HepG2 (cell line): ENCODE results near the gene NDRG2. TPM values are rescaled to one million over a fixed set of nuclear protein-coding genes. Genes with fewer than 3 reads are reported as not detected.

ENCODE experiments used
- ARNT2 ChIP-seq: sonication (generic); formaldehyde crosslinking; IDR thresholded peaks from 2 replicates; pipeline ENCODE4 v1.8.0; 2022; ENCODE audit warnings: mild to moderate bottlenecking, low read depth, missing genetic modification reagents, moderate library complexity
- FOXO1 ChIP-seq: sonication (generic); formaldehyde crosslinking; IDR thresholded peaks from 2 replicates; pipeline ENCODE4 v1.4.0; 2020; ENCODE audit warnings: missing genetic modification reagents
- HOXA3 ChIP-seq: sonication (generic); formaldehyde crosslinking; IDR thresholded peaks from 2 replicates; pipeline ENCODE4 v1.5.0; 2020; ENCODE audit warnings: missing genetic modification reagents
- ISL2 ChIP-seq: sonication (generic); formaldehyde crosslinking; IDR thresholded peaks from 2 replicates; pipeline ENCODE4 v1.5.0; 2020; ENCODE audit warnings: missing genetic modification reagents
- ISX ChIP-seq: sonication (generic); formaldehyde crosslinking; conservative IDR thresholded peaks from 2 replicates; pipeline ENCODE4 v1.5.0; 2020; ENCODE audit warnings: missing genetic modification reagents
- NFE2L1 ChIP-seq: sonication (generic); formaldehyde crosslinking; IDR thresholded peaks from 2 replicates; pipeline ENCODE4 v1.4.0; 2020; ENCODE audit warnings: missing genetic modification reagents, mild to moderate bottlenecking, borderline replicate concordance
- TMF1 ChIP-seq: sonication (generic); formaldehyde crosslinking; IDR thresholded peaks from 2 replicates; pipeline ENCODE4 v1.8.1; 2022; ENCODE audit warnings: low read depth, missing genetic modification reagents
- XBP1 ChIP-seq: sonication (generic); formaldehyde crosslinking; IDR thresholded peaks from 2 replicates; pipeline ENCODE4 v1.5.0; 2020; ENCODE audit warnings: missing genetic modification reagents
- ZFP41 ChIP-seq: sonication (generic); formaldehyde crosslinking; IDR thresholded peaks from 2 replicates; pipeline ENCODE4 v1.4.0; 2020; ENCODE audit warnings: mild to moderate bottlenecking, missing genetic modification reagents, borderline replicate concordance
- ZNF343 ChIP-seq: sonication (generic); formaldehyde crosslinking; IDR thresholded peaks from 2 replicates; pipeline ENCODE4 v1.4.0; 2020; ENCODE audit warnings: mild to moderate bottlenecking, missing genetic modification reagents
- polyA plus RNA-seq, 8 experiments: library from polyadenylated mRNA; depleted of rRNA in 3 of 8; stranded (reverse) in 7 of 8; unstranded in 1 of 8; fragments of >200 nt; fragmentation: Illumina TruSeq in 4 of 8; extraction: Trizol in 4 of 8; gene quantifications; 2 replicates each; pipeline versions ENCODE4 v1.2.1 to v1.2.3, GENCODE V29; 2011 to 2016; ENCODE audit warnings: low read depth in 4 of 8, missing spikeins in 1 of 8, mixed read lengths in 1 of 8; ENCODE audit not compliant: insufficient read depth in 1 of 8
- total RNA-seq, 5 experiments: library from RNA; depleted of rRNA; stranded (reverse); fragments of >200 nt; fragmentation: Illumina TruSeq; extraction: Trizol; gene quantifications; 2 replicates each; pipeline ENCODE4 v1.2.3, GENCODE V29; 2016; ENCODE audit warnings: low read depth in 1 of 5
- TF ChIP-seq, protein P1 (sequence below): sonication (generic); formaldehyde crosslinking; IDR thresholded peaks from 2 replicates; pipeline ENCODE4 v1.8.0; 2022; ENCODE audit warnings: mild to moderate bottlenecking, missing genetic modification reagents, moderate library complexity
- TF ChIP-seq, protein P2 (sequence below): sonication (generic); formaldehyde crosslinking; IDR thresholded peaks from 2 replicates; pipeline ENCODE4 v1.5.0; 2020; ENCODE audit warnings: mild to moderate bottlenecking, missing genetic modification reagents, borderline replicate concordance
- TF ChIP-seq, protein P3 (sequence below): IDR thresholded peaks from 2 replicates; pipeline ENCODE4 v1.6.1; 2012; ENCODE audit warnings: inconsistent platforms
- TF ChIP-seq, protein P4 (sequence below): sonication (generic); formaldehyde crosslinking; IDR thresholded peaks from 2 replicates; pipeline ENCODE4 v1.9.0; 2021; ENCODE audit warnings: missing genetic modification reagents, mild to moderate bottlenecking, borderline replicate concordance
- TF ChIP-seq, protein P5 (sequence below): IDR thresholded peaks from 2 replicates; pipeline ENCODE4 v1.6.1; 2016; ENCODE audit warnings: missing compliant biosample characterization, missing genetic modification reagents, borderline replicate concordance

NDRG2 gene
- total and polyA plus RNA-seq, 2 of the 13 experiments (the other 11 are each of a cell fraction or from before 2014, with no cell fraction given) = 27.2 to 189 TPM

DNA sequence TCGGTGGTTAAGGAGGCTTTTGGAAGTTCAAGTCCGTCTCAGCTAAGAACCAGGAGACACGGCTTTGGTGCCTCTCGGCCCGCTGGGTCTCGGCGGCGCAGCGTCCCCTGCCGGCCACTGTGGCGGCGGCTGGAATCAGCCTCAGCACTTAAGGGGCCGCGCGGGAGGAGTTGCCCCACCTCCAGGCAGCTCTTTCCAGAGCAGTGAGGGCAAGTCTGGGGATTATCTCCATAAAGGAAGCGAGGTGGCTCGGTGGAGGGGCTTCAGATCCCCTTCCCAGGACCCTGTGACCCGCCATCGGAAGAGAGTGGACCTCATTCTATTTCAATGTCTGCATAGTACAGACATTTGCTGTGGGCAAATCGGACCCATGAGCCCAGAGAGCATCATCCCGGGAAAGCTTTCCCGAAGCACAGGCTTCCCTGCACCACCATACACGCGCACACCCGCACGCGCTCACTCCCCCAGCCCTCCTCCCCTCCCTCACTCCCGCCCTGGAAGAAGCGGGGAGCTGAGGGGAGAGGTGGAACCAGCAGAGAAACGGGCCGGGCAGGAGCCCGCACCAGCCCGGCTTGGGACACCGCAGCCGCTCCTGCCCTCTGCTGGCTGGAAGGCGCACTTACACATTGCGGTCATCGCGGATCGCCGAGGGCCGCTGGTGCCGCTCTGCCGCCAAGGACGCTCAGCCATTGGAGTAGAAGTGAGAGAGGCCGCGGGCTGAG lies 53.7 kb downstream of the NDRG2 start (continued):
- TF ChIP-seq, protein P1, sequence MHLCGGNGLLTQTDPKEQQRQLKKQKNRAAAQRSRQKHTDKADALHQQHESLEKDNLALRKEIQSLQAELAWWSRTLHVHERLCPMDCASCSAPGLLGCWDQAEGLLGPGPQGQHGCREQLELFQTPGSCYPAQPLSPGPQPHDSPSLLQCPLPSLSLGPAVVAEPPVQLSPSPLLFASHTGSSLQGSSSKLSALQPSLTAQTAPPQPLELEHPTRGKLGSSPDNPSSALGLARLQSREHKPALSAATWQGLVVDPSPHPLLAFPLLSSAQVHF (CRISPR knock-in tag) = no peak
- TF ChIP-seq, protein P2, sequence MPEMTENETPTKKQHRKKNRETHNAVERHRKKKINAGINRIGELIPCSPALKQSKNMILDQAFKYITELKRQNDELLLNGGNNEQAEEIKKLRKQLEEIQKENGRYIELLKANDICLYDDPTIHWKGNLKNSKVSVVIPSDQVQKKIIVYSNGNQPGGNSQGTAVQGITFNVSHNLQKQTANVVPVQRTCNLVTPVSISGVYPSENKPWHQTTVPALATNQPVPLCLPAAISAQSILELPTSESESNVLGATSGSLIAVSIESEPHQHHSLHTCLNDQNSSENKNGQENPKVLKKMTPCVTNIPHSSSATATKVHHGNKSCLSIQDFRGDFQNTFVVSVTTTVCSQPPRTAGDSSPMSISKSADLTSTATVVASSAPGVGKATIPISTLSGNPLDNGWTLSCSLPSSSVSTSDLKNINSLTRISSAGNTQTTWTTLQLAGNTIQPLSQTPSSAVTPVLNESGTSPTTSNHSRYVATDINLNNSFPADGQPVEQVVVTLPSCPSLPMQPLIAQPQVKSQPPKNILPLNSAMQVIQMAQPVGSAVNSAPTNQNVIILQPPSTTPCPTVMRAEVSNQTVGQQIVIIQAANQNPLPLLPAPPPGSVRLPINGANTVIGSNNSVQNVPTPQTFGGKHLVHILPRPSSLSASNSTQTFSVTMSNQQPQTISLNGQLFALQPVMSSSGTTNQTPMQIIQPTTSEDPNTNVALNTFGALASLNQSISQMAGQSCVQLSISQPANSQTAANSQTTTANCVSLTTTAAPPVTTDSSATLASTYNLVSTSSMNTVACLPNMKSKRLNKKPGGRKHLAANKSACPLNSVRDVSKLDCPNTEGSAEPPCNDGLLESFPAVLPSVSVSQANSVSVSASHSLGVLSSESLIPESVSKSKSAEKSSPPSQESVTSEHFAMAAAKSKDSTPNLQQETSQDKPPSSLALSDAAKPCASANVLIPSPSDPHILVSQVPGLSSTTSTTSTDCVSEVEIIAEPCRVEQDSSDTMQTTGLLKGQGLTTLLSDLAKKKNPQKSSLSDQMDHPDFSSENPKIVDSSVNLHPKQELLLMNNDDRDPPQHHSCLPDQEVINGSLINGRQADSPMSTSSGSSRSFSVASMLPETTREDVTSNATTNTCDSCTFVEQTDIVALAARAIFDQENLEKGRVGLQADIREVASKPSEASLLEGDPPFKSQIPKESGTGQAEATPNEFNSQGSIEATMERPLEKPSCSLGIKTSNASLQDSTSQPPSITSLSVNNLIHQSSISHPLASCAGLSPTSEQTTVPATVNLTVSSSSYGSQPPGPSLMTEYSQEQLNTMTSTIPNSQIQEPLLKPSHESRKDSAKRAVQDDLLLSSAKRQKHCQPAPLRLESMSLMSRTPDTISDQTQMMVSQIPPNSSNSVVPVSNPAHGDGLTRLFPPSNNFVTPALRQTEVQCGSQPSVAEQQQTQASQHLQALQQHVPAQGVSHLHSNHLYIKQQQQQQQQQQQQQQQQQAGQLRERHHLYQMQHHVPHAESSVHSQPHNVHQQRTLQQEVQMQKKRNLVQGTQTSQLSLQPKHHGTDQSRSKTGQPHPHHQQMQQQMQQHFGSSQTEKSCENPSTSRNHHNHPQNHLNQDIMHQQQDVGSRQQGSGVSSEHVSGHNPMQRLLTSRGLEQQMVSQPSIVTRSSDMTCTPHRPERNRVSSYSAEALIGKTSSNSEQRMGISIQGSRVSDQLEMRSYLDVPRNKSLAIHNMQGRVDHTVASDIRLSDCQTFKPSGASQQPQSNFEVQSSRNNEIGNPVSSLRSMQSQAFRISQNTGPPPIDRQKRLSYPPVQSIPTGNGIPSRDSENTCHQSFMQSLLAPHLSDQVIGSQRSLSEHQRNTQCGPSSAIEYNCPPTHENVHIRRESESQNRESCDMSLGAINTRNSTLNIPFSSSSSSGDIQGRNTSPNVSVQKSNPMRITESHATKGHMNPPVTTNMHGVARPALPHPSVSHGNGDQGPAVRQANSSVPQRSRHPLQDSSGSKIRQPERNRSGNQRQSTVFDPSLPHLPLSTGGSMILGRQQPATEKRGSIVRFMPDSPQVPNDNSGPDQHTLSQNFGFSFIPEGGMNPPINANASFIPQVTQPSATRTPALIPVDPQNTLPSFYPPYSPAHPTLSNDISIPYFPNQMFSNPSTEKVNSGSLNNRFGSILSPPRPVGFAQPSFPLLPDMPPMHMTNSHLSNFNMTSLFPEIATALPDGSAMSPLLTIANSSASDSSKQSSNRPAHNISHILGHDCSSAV = no peak
- 0 out of 2 replicates have a peak, but pooled peaks have one; percentile 18 for TF ChIP-seq ARNT2
- TF ChIP-seq TMF1 (CRISPR knock-in tag) = no peak
- TF ChIP-seq ZFP41 (CRISPR knock-in tag) = no peak
- TF ChIP-seq, protein P3, sequence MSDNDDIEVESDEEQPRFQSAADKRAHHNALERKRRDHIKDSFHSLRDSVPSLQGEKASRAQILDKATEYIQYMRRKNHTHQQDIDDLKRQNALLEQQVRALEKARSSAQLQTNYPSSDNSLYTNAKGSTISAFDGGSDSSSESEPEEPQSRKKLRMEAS = peak; percentile 37; the same call in 1 of the 2 replicates
- peak; percentile 42 for TF ChIP-seq FOXO1 (CRISPR knock-in tag)
- TF ChIP-seq NFE2L1 (CRISPR knock-in tag) = no peak
- TF ChIP-seq ZNF343 (CRISPR knock-in tag) = 0 out of 2 replicates have a peak, but pooled peaks have one; percentile 25
- TF ChIP-seq HOXA3 (CRISPR knock-in tag) = peak; percentile 38; the same call in 1 of the 2 replicates
- TF ChIP-seq ISX = no peak
- peak; percentile 52 for TF ChIP-seq ISL2 (CRISPR knock-in tag)
- TF ChIP-seq XBP1 = peak; percentile 45; the same call in 1 of the 2 replicates
- TF ChIP-seq, protein P4, sequence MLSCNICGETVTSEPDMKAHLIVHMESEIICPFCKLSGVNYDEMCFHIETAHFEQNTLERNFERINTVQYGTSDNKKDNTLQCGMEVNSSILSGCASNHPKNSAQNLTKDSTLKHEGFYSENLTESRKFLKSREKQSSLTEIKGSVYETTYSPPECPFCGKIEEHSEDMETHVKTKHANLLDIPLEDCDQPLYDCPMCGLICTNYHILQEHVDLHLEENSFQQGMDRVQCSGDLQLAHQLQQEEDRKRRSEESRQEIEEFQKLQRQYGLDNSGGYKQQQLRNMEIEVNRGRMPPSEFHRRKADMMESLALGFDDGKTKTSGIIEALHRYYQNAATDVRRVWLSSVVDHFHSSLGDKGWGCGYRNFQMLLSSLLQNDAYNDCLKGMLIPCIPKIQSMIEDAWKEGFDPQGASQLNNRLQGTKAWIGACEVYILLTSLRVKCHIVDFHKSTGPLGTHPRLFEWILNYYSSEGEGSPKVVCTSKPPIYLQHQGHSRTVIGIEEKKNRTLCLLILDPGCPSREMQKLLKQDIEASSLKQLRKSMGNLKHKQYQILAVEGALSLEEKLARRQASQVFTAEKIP (CRISPR knock-in tag) = no peak
- TF ChIP-seq, protein P5, sequence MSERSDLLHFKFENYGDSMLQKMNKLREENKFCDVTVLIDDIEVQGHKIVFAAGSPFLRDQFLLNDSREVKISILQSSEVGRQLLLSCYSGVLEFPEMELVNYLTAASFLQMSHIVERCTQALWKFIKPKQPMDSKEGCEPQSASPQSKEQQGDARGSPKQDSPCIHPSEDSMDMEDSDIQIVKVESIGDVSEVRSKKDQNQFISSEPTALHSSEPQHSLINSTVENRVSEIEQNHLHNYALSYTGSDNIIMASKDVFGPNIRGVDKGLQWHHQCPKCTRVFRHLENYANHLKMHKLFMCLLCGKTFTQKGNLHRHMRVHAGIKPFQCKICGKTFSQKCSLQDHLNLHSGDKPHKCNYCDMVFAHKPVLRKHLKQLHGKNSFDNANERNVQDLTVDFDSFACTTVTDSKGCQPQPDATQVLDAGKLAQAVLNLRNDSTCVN (CRISPR knock-in tag) = peak; percentile 76
